ENCODE data around the gene TNFRSF13B.

DNA sequence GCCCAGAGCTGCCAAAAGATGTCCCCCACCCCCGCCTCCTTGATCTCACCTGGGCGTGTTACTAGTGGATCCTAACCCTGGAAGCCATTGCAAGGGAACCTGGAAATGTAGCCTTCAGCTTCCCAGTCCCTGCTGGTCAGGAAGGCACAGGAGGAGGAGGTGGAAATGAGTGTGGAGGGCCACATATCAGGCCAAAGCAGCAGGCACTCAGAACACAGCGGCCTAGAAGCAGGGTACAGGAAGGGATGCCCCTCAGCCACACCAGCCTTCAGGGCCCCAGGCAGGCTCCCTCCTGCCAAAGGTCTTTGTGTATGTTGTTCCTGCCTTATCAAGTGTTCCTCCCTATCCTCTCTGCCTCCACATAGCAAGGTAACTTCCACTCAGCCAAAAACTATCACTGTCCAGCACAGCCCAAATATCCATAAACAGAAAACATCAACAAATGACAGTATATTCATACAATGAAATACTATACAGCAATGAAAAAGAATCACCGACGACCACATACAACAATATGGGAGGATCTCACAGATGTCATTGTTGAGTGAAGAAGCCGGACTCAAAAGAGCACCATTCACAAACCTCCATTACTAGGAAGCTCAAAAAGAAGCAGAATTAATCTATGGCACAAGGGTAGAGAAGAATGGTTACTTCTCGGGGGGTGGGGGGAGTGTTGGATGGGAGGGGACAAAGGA, 28.2 kb upstream of the TNFRSF13B start:
- TF ChIP-seq, protein P1, sequence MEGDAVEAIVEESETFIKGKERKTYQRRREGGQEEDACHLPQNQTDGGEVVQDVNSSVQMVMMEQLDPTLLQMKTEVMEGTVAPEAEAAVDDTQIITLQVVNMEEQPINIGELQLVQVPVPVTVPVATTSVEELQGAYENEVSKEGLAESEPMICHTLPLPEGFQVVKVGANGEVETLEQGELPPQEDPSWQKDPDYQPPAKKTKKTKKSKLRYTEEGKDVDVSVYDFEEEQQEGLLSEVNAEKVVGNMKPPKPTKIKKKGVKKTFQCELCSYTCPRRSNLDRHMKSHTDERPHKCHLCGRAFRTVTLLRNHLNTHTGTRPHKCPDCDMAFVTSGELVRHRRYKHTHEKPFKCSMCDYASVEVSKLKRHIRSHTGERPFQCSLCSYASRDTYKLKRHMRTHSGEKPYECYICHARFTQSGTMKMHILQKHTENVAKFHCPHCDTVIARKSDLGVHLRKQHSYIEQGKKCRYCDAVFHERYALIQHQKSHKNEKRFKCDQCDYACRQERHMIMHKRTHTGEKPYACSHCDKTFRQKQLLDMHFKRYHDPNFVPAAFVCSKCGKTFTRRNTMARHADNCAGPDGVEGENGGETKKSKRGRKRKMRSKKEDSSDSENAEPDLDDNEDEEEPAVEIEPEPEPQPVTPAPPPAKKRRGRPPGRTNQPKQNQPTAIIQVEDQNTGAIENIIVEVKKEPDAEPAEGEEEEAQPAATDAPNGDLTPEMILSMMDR (IDR thresholded peaks at IDR 0.05) = no peak
- TF ChIP-seq POLR2AphosphoS5 (IDR thresholded peaks at IDR 0.05; ENCODE audit: low read depth, low read length) (no peak), NRF1 (IDR thresholded peaks at IDR 0.05; ENCODE audit: low read depth, low read length) (no peak), TAF1 (IDR thresholded peaks at IDR 0.05; ENCODE audit: borderline replicate concordance, low read depth, low read length) (no peak), CHD2 (IDR thresholded peaks at IDR 0.05; ENCODE audit: low read length, partially characterized antibody) (no peak), GABPA (IDR thresholded peaks at IDR 0.05; ENCODE audit: low read depth) (no peak), EP300 (IDR thresholded peaks at IDR 0.05; ENCODE audit: borderline replicate concordance in 1 of 2, low read depth in 1 of 2, low read length in 1 of 2) (no peak), RAD21 (IDR thresholded peaks at IDR 0.05; ENCODE audit: low read length) (no peak), FOXJ3 (CRISPR knock-in tag; IDR thresholded peaks at IDR 0.05) (no peak)
- TF ChIP-seq, protein P2, sequence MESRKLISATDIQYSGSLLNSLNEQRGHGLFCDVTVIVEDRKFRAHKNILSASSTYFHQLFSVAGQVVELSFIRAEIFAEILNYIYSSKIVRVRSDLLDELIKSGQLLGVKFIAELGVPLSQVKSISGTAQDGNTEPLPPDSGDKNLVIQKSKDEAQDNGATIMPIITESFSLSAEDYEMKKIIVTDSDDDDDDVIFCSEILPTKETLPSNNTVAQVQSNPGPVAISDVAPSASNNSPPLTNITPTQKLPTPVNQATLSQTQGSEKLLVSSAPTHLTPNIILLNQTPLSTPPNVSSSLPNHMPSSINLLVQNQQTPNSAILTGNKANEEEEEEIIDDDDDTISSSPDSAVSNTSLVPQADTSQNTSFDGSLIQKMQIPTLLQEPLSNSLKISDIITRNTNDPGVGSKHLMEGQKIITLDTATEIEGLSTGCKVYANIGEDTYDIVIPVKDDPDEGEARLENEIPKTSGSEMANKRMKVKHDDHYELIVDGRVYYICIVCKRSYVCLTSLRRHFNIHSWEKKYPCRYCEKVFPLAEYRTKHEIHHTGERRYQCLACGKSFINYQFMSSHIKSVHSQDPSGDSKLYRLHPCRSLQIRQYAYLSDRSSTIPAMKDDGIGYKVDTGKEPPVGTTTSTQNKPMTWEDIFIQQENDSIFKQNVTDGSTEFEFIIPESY (IDR thresholded peaks at IDR 0.05; ENCODE audit: borderline replicate concordance, low read depth) = no peak
